Stimulated activated CD4-positive, alpha-beta T cell treated with anti-CD3 and anti-CD28 coated beads, Interleukin-15, amount 100 ng/mL, for 48 hours (primary cell): Measurements from ENCODE around the gene RNF152.

Experiments
- DNase-seq, 2 donors: peaks; one replicate each; pipeline ENCODE4 v3.0.0-alpha.2; 2020; ENCODE audit warnings: low read depth in 2 of 2

Gene RNF152

GRCh38 chr18:61854578-61855448, 38.0 kb downstream of the RNF152 start:
- DNase-seq: no peak

GRCh38 chr18:61853855-61854254, 39.0 kb downstream of the RNF152 start:
- DNase-seq: no peak

- no peak for DNase-seq
Observed at GRCh38 chr18:61852496-61852895, 40.3 kb downstream of the RNF152 start.

GRCh38 chr18:61851940-61852451, 40.8 kb downstream of the RNF152 start:
- no peak for DNase-seq

GRCh38 chr18:61851279-61851678, 41.5 kb downstream of the RNF152 start:
- no peak for DNase-seq

- DNase-seq: no peak
Observed at GRCh38 chr18:61850756-61851155, 42.1 kb downstream of the RNF152 start.

GRCh38 chr18:61847164-61847791, 45.5 kb downstream of the RNF152 start:
- DNase-seq: no peak

GRCh38 chr18:61845197-61845596, 47.6 kb downstream of the RNF152 start:
- DNase-seq: no peak

GRCh38 chr18:61844726-61845125, 48.1 kb downstream of the RNF152 start:
- no peak for DNase-seq

GRCh38 chr18:61842146-61842545, 50.7 kb downstream of the RNF152 start:
- DNase-seq: no peak

- no peak for DNase-seq
Observed at GRCh38 chr18:61841706-61842105, 51.1 kb downstream of the RNF152 start.

GRCh38 chr18:61840324-61840723, 52.5 kb downstream of the RNF152 start:
- no peak for DNase-seq

- no peak for DNase-seq
Observed at GRCh38 chr18:61838521-61838920, 54.3 kb downstream of the RNF152 start.

- DNase-seq: no peak
Observed at GRCh38 chr18:61833978-61834377, 58.8 kb downstream of the RNF152 start.

- no peak for DNase-seq
Observed at GRCh38 chr18:61833387-61833786, 59.4 kb downstream of the RNF152 start.

GRCh38 chr18:61832858-61833257, 59.9 kb downstream of the RNF152 start:
- DNase-seq: no peak

- no peak for DNase-seq
Observed at GRCh38 chr18:61831071-61831470, 61.7 kb downstream of the RNF152 start.

- no peak for DNase-seq
Observed at GRCh38 chr18:61829108-61829507, 63.7 kb downstream of the RNF152 start.

- DNase-seq: no peak
Observed at GRCh38 chr18:61827591-61827990, 65.2 kb downstream of the RNF152 start.

- DNase-seq: no peak
Observed at GRCh38 chr18:61825386-61825785, 67.4 kb downstream of the RNF152 start.

- no peak for DNase-seq
Observed at GRCh38 chr18:61824733-61825363, 68.0 kb downstream of the RNF152 start.

GRCh38 chr18:61823595-61823994, 69.2 kb downstream of the RNF152 start:
- no peak for DNase-seq

- no peak for DNase-seq
Observed at GRCh38 chr18:61822879-61823278, 69.9 kb downstream of the RNF152 start.
